Stimulated activated naive CD8-positive, alpha-beta T cell treated with anti-CD3 and anti-CD28 coated beads, Interleukin-15, Interleukin-2, amounts not matched to agents 100 U/mL and 50 U/mL, for 24 hours (primary cell): ENCODE results near the gene MS4A4A.

Source experiments
- ATAC-seq: fragments of 150-1000 bp; cut with Tn5 transposase; one replicate; pipeline ENCODE4 v1.10.0; 2021
- DNase-seq: peaks from one replicate; pipeline ENCODE4 v3.0.0; 2021

Gene MS4A4A

GRCh38 chr11:60348116-60348515, 67.7 kb downstream of the MS4A4A start:
- no peak for DNase-seq
- ATAC-seq, result no peak

GRCh38 chr11:60349990-60350389, 69.5 kb downstream of the MS4A4A start:
- no peak for DNase-seq
- ATAC-seq, result no peak

GRCh38 chr11:60357771-60358170, 77.3 kb downstream of the MS4A4A start:
- no peak for DNase-seq
- no peak for ATAC-seq
